Measurements from ENCODE around the gene KLHL29. TPM values are rescaled to one million over a fixed set of nuclear protein-coding genes. Genes with fewer than 3 reads are reported as not detected.
A peak's percentile ranks its signal among the peaks of the same experiment; 100 is the strongest.

The KLHL29 gene
- total and polyA plus RNA-seq, 2 of the 13 experiments (the other 11 are each of a cell fraction or from before 2014, with no cell fraction given) = 0.01 TPM; not detected in 1

DNA sequence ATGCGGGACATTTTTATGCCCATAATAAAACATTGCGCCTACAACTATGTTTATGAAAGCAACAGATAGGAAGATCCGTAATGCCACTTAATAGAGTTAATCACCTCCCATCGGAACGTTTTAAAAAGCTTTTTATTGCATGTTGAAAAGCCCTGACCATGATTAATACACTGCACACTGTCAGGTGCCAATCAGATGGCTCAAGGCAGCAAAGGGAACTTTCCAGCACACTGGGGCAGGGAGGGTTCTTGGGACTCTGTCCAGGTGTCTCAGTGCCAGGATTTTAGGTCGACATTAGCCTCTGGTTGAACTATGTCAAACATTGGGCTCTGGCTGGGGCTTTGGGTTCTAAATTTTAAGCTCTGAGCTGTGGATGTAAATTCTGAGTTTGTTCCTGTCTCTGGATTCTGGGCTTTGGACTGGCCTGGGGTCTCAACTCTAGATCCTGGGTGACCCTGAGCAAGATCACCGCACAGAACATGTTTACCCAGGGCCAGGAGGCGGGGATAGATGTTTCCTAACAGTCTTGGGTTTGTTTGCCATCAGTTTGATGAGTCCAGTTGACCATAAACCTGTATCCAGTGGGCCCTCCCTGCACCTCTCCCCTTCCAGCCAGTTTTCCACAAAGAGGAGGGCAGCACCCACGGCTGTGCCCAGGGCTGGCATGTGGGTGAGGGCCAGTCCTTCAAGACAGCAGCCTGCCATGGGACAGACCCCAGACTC is 279.2 kb downstream of the KLHL29 start (continued):
- TF ChIP-seq, protein P1, sequence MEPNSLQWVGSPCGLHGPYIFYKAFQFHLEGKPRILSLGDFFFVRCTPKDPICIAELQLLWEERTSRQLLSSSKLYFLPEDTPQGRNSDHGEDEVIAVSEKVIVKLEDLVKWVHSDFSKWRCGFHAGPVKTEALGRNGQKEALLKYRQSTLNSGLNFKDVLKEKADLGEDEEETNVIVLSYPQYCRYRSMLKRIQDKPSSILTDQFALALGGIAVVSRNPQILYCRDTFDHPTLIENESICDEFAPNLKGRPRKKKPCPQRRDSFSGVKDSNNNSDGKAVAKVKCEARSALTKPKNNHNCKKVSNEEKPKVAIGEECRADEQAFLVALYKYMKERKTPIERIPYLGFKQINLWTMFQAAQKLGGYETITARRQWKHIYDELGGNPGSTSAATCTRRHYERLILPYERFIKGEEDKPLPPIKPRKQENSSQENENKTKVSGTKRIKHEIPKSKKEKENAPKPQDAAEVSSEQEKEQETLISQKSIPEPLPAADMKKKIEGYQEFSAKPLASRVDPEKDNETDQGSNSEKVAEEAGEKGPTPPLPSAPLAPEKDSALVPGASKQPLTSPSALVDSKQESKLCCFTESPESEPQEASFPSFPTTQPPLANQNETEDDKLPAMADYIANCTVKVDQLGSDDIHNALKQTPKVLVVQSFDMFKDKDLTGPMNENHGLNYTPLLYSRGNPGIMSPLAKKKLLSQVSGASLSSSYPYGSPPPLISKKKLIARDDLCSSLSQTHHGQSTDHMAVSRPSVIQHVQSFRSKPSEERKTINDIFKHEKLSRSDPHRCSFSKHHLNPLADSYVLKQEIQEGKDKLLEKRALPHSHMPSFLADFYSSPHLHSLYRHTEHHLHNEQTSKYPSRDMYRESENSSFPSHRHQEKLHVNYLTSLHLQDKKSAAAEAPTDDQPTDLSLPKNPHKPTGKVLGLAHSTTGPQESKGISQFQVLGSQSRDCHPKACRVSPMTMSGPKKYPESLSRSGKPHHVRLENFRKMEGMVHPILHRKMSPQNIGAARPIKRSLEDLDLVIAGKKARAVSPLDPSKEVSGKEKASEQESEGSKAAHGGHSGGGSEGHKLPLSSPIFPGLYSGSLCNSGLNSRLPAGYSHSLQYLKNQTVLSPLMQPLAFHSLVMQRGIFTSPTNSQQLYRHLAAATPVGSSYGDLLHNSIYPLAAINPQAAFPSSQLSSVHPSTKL (CRISPR knock-in tag; IDR thresholded peaks at IDR 0.05) = peak; percentile 53; the same call in 1 of the 2 replicates
- no peak for TF ChIP-seq PCBP2 (optimal IDR thresholded peaks at IDR 0.05; ENCODE audit: low read depth, low read length, poor library complexity, severe bottlenecking)
- TF ChIP-seq ISL2 (CRISPR knock-in tag; IDR thresholded peaks at IDR 0.05) = no peak
- TF ChIP-seq, protein P2, sequence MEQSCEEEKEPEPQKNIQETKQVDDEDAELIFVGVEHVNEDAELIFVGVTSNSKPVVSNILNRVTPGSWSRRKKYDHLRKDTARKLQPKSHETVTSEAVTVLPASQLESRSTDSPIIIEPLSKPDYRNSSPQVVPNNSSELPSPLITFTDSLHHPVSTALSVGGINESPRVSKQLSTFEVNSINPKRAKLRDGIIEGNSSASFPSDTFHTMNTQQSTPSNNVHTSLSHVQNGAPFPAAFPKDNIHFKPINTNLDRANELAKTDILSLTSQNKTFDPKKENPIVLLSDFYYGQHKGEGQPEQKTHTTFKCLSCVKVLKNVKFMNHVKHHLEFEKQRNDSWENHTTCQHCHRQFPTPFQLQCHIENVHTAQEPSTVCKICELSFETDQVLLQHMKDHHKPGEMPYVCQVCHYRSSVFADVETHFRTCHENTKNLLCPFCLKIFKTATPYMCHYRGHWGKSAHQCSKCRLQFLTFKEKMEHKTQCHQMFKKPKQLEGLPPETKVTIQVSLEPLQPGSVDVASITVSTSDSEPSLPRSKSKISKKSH (CRISPR knock-in tag; IDR thresholded peaks at IDR 0.05; ENCODE audit: borderline replicate concordance) = no peak
- no peak for TF ChIP-seq TBX3 (IDR thresholded peaks at IDR 0.05; ENCODE audit: borderline replicate concordance)
- peak; percentile 69; the same call in 1 of the 2 replicates for TF ChIP-seq ZBTB7B (CRISPR knock-in tag; IDR thresholded peaks at IDR 0.05)
- TF ChIP-seq GZF1 (CRISPR knock-in tag; IDR thresholded peaks at IDR 0.05) = no peak
- no peak for TF ChIP-seq SOX5 (CRISPR knock-in tag; IDR thresholded peaks at IDR 0.05; ENCODE audit: borderline replicate concordance)
- TF ChIP-seq ZNF75D (CRISPR knock-in tag; IDR thresholded peaks at IDR 0.05; ENCODE audit: borderline replicate concordance) = no peak
- no peak for TF ChIP-seq AGO2 (optimal IDR thresholded peaks at IDR 0.05; ENCODE audit: low read depth, low read length)
- no peak for TF ChIP-seq ZNF564 (CRISPR knock-in tag; IDR thresholded peaks at IDR 0.05)
- TF ChIP-seq ESRRA (CRISPR knock-in tag; IDR thresholded peaks at IDR 0.05; ENCODE audit: low read depth) = no peak; the same call in 1 of the 2 replicates
- TF ChIP-seq, protein P3, sequence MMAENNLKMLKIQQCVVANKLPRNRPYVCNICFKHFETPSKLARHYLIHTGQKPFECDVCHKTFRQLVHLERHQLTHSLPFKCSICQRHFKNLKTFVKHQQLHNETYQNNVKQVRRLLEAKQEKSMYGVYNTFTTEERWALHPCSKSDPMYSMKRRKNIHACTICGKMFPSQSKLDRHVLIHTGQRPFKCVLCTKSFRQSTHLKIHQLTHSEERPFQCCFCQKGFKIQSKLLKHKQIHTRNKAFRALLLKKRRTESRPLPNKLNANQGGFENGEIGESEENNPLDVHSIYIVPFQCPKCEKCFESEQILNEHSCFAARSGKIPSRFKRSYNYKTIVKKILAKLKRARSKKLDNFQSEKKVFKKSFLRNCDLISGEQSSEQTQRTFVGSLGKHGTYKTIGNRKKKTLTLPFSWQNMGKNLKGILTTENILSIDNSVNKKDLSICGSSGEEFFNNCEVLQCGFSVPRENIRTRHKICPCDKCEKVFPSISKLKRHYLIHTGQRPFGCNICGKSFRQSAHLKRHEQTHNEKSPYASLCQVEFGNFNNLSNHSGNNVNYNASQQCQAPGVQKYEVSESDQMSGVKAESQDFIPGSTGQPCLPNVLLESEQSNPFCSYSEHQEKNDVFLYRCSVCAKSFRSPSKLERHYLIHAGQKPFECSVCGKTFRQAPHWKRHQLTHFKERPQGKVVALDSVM (CRISPR knock-in tag; IDR thresholded peaks at IDR 0.05) = no peak
- no peak for TF ChIP-seq HNRNPK (IDR thresholded peaks at IDR 0.05; ENCODE audit: low read depth, low read length, poor library complexity, severe bottlenecking)
- TF ChIP-seq, protein P4, sequence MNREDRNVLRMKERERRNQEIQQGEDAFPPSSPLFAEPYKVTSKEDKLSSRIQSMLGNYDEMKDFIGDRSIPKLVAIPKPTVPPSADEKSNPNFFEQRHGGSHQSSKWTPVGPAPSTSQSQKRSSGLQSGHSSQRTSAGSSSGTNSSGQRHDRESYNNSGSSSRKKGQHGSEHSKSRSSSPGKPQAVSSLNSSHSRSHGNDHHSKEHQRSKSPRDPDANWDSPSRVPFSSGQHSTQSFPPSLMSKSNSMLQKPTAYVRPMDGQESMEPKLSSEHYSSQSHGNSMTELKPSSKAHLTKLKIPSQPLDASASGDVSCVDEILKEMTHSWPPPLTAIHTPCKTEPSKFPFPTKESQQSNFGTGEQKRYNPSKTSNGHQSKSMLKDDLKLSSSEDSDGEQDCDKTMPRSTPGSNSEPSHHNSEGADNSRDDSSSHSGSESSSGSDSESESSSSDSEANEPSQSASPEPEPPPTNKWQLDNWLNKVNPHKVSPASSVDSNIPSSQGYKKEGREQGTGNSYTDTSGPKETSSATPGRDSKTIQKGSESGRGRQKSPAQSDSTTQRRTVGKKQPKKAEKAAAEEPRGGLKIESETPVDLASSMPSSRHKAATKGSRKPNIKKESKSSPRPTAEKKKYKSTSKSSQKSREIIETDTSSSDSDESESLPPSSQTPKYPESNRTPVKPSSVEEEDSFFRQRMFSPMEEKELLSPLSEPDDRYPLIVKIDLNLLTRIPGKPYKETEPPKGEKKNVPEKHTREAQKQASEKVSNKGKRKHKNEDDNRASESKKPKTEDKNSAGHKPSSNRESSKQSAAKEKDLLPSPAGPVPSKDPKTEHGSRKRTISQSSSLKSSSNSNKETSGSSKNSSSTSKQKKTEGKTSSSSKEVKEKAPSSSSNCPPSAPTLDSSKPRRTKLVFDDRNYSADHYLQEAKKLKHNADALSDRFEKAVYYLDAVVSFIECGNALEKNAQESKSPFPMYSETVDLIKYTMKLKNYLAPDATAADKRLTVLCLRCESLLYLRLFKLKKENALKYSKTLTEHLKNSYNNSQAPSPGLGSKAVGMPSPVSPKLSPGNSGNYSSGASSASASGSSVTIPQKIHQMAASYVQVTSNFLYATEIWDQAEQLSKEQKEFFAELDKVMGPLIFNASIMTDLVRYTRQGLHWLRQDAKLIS (CRISPR knock-in tag; IDR thresholded peaks at IDR 0.05) = no peak
- TF ChIP-seq, protein P5, sequence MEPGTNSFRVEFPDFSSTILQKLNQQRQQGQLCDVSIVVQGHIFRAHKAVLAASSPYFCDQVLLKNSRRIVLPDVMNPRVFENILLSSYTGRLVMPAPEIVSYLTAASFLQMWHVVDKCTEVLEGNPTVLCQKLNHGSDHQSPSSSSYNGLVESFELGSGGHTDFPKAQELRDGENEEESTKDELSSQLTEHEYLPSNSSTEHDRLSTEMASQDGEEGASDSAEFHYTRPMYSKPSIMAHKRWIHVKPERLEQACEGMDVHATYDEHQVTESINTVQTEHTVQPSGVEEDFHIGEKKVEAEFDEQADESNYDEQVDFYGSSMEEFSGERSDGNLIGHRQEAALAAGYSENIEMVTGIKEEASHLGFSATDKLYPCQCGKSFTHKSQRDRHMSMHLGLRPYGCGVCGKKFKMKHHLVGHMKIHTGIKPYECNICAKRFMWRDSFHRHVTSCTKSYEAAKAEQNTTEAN (CRISPR knock-in tag; conservative IDR thresholded peaks at IDR 0.05) = no peak

All from HepG2 (cell line).